Activated CD4-positive, alpha-beta memory T cell treated with anti-CD3 and anti-CD28 coated beads for 36 hours (primary cell): Measurements from ENCODE around the gene CLCN4. TPM values are rescaled to one million over a fixed set of nuclear protein-coding genes. Genes with fewer than 3 reads are reported as not detected.

Experiments
- CTCF ChIA-PET: fragments of 350-600 bp; sonication (Branson Sonifier 250); formaldehyde crosslinking; loops from one replicate; lab custom pipeline; 2021; ENCODE audit warnings: antibody characterized with exemption, inconsistent platforms; lab: Charles Lee
- POLR2A ChIA-PET: fragments of 350-600 bp; sonication (Branson Sonifier 250); formaldehyde crosslinking; loops from one replicate; lab custom pipeline; 2021; ENCODE audit warnings: antibody characterized with exemption; lab: Charles Lee
- DNase-seq: peaks from one replicate; pipeline ENCODE4 v3.0.0-alpha.2; 2020
- H3K27ac Mint-ChIP-seq: one replicate; pipeline ENCODE4 v1.8.0; 2021; ENCODE audit warnings: mixed read lengths
- H3K27me3 Mint-ChIP-seq: one replicate; pipeline ENCODE4 v1.8.0; 2021; ENCODE audit warnings: mixed read lengths
- H3K36me3 Mint-ChIP-seq: one replicate; pipeline ENCODE4 v1.8.0; 2021; ENCODE audit warnings: mixed read lengths
- H3K4me1 Mint-ChIP-seq: one replicate; pipeline ENCODE4 v1.8.0; 2021; ENCODE audit warnings: low read depth, mixed read lengths
- H3K4me3 Mint-ChIP-seq: one replicate; pipeline ENCODE4 v1.8.0; 2021; ENCODE audit warnings: mild to moderate bottlenecking, mixed read lengths
- H3K9me3 Mint-ChIP-seq: one replicate; pipeline ENCODE4 v1.8.0; 2021; ENCODE audit warnings: mixed read lengths
- intact Hi-C: fragments of 100-400 bp; cut with micrococcal nuclease; formaldehyde crosslinking; loops from one replicate; pipeline ENCODE4 v1.15.1; 2023
- total RNA-seq, 2 experiments: library from RNA; stranded (reverse); gene quantifications; one replicate each; pipeline ENCODE4 v1.2.3, GENCODE V29; 2021

CLCN4 gene
- total RNA-seq, 2 experiments from 2014 or later: not detected

DNA sequence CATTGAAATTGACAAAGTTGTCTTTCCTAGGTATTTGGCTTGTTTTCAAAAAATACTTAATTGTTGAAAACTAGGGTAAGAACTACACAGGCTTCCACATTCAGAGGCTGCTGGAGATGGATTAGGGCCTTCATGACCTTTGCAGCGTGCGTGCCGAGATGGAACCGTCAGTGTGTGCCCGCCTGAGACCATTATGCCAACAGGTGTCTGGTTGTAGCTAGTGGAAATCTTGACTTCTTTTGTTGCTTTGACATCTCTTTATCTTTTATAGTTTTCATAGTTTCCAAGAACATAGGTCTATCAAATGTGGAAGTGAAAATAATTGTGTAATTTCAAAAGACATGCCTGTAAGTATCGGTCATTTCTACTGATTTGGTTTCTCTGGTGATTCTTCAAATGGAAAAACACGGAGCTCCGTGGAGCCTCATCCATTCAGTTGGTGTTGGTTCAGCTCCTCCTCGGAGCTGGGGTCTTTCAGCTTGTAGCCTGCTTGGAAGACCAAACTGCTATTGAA, 38.9 kb upstream of the CLCN4 start:
- Mint-ChIP-seq H3K27ac (no peak overlapping the region), H3K4me3 (no peak overlapping the region), H3K36me3 (peaks cover 8% of the 10 kb centered on the region), H3K27me3 (no peaks in the 10 kb centered on the region), H3K4me1 (peaks cover 23% of the 10 kb centered on the region), H3K9me3 (no peaks in the 10 kb centered on the region)
- DNase-seq: no peak
- CTCF ChIA-PET: interaction anchor here (1.4 to 5.2 kb wide), 6 partner anchors 21 to 131 kb away, joined by 3 to 121 read pairs (median 17); no protein-coding TSS in a partner anchor
- intact Hi-C loops: loop anchor here (2.0 to 10.0 kb wide), 4 partner anchors 35 to 1373 kb away; partner anchors contain the start of gene TBL1X
- POLR2A ChIA-PET: interaction anchor here (1.5 kb wide), 1 partner anchor 121 kb away, joined by 4 read pairs; no protein-coding TSS in a partner anchor

- Mint-ChIP-seq H3K4me3 (no peak overlapping the region), H3K27me3 (no peaks in the 10 kb centered on the region), H3K27ac (no peak overlapping the region), H3K4me1 (peaks cover 19% of the 10 kb centered on the region), H3K36me3 (peaks cover 8% of the 10 kb centered on the region), H3K9me3 (no peaks in the 10 kb centered on the region)
- ChIA-PET POLR2A (no interaction called here), CTCF (interaction anchor here (1.1 to 5.2 kb wide), 14 partner anchors 21 to 242 kb away, joined by 3 to 121 read pairs (median 6); no protein-coding TSS in a partner anchor)
- intact Hi-C loops: loop anchor here (2.0 to 10.0 kb wide), 4 partner anchors 36 to 1374 kb away; partner anchors contain the start of gene TBL1X
- DNase-seq: no peak
These were observed 38.2 kb upstream of the CLCN4 start for GRCh38 chrX:10118530-10118929.

DNA sequence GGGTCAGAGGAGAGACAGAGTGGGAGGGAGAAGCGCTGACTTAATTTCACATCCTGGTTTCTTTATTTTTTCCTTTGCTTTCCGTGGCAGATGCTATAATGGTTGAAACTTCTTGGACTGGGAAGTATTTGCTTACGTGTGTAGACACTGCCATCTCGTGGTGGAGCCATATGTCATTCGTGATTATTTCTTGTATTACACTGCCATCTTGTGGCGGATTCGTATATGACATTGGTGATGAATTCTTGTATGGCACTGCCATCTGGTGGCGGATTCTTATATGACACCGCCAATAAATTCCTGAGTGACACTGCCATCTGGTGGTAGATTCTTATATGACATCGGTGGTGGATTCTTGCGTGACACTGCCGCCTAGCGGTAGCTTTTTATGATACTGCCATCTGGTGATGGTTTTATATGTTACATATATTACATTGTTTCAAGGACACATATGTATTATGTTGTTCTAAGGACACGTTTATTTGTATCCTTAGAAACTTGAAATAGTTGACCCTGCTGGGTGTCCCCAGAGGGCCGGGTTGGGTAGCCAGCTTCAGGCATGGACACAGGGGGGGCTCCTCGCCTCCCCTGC, 37.3 kb upstream of the CLCN4 start:
- peak; percentile 72 for DNase-seq
- CTCF ChIA-PET: interaction anchor here (0.6 to 5.2 kb wide), 39 partner anchors 13 to 1381 kb away, joined by 3 to 121 read pairs (median 4); no protein-coding TSS in a partner anchor
- intact Hi-C loops: loop anchor here (1.0 to 10.0 kb wide), 9 partner anchors 37 to 1375 kb away; partner anchors contain the start of gene TBL1X
- Mint-ChIP-seq H3K9me3 (no peaks in the 10 kb centered on the region), H3K27me3 (no peaks in the 10 kb centered on the region), H3K36me3 (peaks cover 8% of the 10 kb centered on the region), H3K27ac (peak overlapping the region; percentile 71), H3K4me1 (peaks cover 19% of the 10 kb centered on the region), H3K4me3 (no peak overlapping the region)
- POLR2A ChIA-PET: no interaction called here

DNA sequence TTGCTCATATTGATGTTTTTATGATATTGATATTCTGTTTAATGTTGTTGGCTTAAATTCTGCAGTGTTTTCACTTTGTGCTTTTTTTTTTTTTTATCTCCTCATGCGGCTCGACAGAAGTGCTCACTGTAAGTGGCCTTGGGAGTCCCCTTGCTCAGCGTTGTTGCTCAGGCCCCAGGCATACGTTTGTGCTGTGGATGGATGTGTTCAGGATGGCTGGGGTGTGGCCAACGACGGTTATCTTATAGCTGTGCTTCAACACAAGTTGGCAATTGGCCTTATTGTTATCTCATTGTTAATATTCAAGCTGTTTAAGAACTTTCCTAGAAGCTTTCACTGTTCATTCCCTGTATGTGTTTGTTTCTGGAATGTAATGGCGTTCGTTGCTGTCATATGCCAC, 36.4 kb upstream of the CLCN4 start:
- CTCF ChIA-PET: interaction anchor here (0.7 to 5.2 kb wide), 33 partner anchors 12 to 1382 kb away, joined by 3 to 121 read pairs (median 5); no protein-coding TSS in a partner anchor
- H3K27ac Mint-ChIP-seq: no peak overlapping the region
- intact Hi-C loops: no loop called here

GRCh38 chrX:10120828-10121227, 35.9 kb upstream of the CLCN4 start:
- no peak for DNase-seq
- Mint-ChIP-seq H3K4me3 (no peak overlapping the region), H3K36me3 (peaks cover 8% of the 10 kb centered on the region), H3K4me1 (peaks cover 19% of the 10 kb centered on the region), H3K27ac (no peak overlapping the region), H3K27me3 (no peaks in the 10 kb centered on the region), H3K9me3 (no peaks in the 10 kb centered on the region)
- ChIA-PET POLR2A (no interaction called here), CTCF (interaction anchor here (0.8 to 5.2 kb wide), 12 partner anchors 23 to 244 kb away, joined by 3 to 121 read pairs (median 8); no protein-coding TSS in a partner anchor)
- intact Hi-C loops: no loop called here

More for the DNA sequence above, 36.4 kb upstream of the CLCN4 start:
- no peak for DNase-seq
- Mint-ChIP-seq H3K4me1 (peaks cover 19% of the 10 kb centered on the region), H3K36me3 (peaks cover 8% of the 10 kb centered on the region), H3K9me3 (no peaks in the 10 kb centered on the region), H3K27me3 (no peaks in the 10 kb centered on the region), H3K4me3 (no peak overlapping the region)
- POLR2A ChIA-PET: no interaction called here

DNA sequence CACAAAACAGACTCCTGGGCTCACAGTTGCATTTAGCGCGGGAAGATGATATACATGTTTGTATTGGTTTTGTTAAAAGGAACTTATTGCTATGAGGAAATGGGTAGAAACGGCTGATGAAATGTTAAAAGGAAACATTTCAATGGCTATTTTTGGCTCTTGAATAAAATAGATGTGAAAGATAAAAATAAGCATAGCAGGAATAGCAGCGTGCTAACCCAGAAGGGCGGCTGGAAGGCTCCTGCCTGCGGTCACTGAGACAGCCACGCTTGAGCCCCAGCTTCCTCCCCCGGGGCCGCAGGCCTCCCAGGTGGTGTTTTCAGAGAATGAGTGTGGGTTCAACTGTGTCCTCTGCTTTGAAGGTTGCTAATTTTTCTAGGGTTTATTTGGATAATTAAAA, 35.0 kb upstream of the CLCN4 start:
- ChIA-PET CTCF (interaction anchor here (5.2 kb wide), 1 partner anchor 125 kb away, joined by 121 read pairs; no protein-coding TSS in a partner anchor), POLR2A (no interaction called here)
- Mint-ChIP-seq H3K36me3 (peaks cover 7% of the 10 kb centered on the region), H3K4me1 (peaks cover 15% of the 10 kb centered on the region), H3K27ac (no peak overlapping the region), H3K27me3 (no peaks in the 10 kb centered on the region), H3K9me3 (no peaks in the 10 kb centered on the region), H3K4me3 (no peak overlapping the region)
- intact Hi-C loops: no loop called here
- DNase-seq: no peak

GRCh38 chrX:10124506-10125247, 32.1 kb upstream of the CLCN4 start:
- H3K27me3 Mint-ChIP-seq: no peaks in the 10 kb centered on the region
- H3K4me1 Mint-ChIP-seq: no peaks in the 10 kb centered on the region
- H3K4me3 Mint-ChIP-seq: no peak overlapping the region
- CTCF ChIA-PET: no interaction called here
- no peak for DNase-seq
- H3K9me3 Mint-ChIP-seq: no peaks in the 10 kb centered on the region
- H3K36me3 Mint-ChIP-seq: peaks cover 2% of the 10 kb centered on the region
- intact Hi-C loops: no loop called here
- POLR2A ChIA-PET: no interaction called here
- no peak overlapping the region for H3K27ac Mint-ChIP-seq

- intact Hi-C loops: no loop called here
- ChIA-PET CTCF (no interaction called here), POLR2A (no interaction called here)
- Mint-ChIP-seq H3K4me1 (no peaks in the 10 kb centered on the region), H3K27ac (no peak overlapping the region), H3K9me3 (no peaks in the 10 kb centered on the region), H3K4me3 (no peak overlapping the region), H3K36me3 (peaks cover 1% of the 10 kb centered on the region), H3K27me3 (no peaks in the 10 kb centered on the region)
- no peak for DNase-seq
These were observed 31.5 kb upstream of the CLCN4 start for GRCh38 chrX:10125248-10125615.

DNA sequence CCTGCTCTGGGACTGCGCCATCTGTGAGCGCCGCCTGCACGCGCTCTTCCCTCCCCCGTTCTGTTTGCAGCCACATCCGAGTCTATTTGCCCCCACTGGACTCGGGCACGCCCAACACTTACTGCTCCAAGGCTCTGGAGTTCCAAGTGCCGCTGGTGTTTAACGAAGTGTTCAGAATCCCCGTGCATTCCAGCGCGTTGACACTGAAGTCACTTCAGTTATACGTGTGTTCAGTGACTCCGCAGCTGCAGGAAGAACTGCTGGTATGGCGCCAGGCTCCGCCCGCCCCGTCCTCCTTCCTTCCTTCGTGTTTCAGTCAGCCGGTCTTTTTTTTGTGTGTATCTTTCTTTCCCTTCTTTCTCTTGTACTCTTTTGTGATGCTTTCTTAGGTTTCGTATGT, 30.7 kb upstream of the CLCN4 start:
- no peak overlapping the region for H3K4me3 Mint-ChIP-seq
- H3K36me3 Mint-ChIP-seq: no peaks in the 10 kb centered on the region
- intact Hi-C loops: no loop called here
- no peak for DNase-seq
- H3K27me3 Mint-ChIP-seq: no peaks in the 10 kb centered on the region
- no peaks in the 10 kb centered on the region for H3K4me1 Mint-ChIP-seq
- ChIA-PET CTCF (no interaction called here), POLR2A (no interaction called here)
- H3K27ac Mint-ChIP-seq: no peak overlapping the region
- no peaks in the 10 kb centered on the region for H3K9me3 Mint-ChIP-seq

DNA sequence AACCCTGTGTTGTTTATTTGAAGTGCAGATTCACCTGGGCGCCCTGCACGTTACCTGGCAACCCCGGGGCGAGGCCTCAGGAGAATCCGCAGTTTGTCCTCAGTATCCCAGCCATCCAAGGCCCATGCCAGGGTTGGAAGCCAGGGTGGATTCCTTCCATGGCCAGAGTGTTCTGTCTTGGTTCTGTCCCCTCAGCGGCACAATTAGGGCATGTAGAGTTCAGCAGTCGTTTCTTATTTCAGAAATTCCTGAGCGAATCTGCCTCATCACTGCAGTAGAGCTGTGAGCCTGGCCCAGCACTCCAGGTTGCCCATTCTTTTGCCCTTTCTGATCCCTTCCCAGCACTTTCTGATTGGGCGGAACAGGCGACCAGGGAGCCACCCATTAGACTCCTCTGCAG, 29.9 kb upstream of the CLCN4 start:
- CTCF ChIA-PET: no interaction called here
- Mint-ChIP-seq H3K36me3 (no peaks in the 10 kb centered on the region), H3K27ac (no peak overlapping the region), H3K27me3 (no peaks in the 10 kb centered on the region), H3K9me3 (no peaks in the 10 kb centered on the region), H3K4me1 (no peaks in the 10 kb centered on the region), H3K4me3 (no peak overlapping the region)
- no peak for DNase-seq
- intact Hi-C loops: no loop called here
- POLR2A ChIA-PET: no interaction called here

DNA sequence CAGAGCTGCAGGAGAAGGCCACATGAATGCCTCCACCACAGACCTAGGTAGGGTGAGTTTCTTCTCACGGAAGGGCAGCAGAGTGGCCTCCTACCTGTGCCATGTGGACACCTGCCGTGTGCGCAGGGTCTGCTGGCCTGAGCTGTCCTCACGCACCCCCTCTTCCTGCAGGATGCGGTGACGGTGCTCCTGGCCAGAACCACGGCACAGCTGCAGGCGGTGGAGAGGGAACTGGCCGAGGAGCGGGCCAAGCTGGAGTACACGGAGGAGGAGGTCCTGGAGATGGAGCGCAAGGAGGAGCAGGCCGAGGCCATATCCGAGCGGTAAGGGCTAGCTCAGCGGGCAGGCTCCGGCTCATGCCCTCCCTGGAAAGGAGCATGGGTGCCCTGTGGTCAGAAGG, 28.4 kb upstream of the CLCN4 start:
- Mint-ChIP-seq H3K27me3 (no peaks in the 10 kb centered on the region), H3K36me3 (no peaks in the 10 kb centered on the region), H3K9me3 (no peaks in the 10 kb centered on the region), H3K4me1 (no peaks in the 10 kb centered on the region), H3K27ac (no peak overlapping the region), H3K4me3 (no peak overlapping the region)
- no peak for DNase-seq
- intact Hi-C loops: no loop called here
- ChIA-PET CTCF (no interaction called here), POLR2A (no interaction called here)

GRCh38 chrX:10129229-10129628, 27.5 kb upstream of the CLCN4 start:
- ChIA-PET POLR2A (no interaction called here), CTCF (no interaction called here)
- no peak overlapping the region for H3K27ac Mint-ChIP-seq
- no peaks in the 10 kb centered on the region for H3K36me3 Mint-ChIP-seq
- H3K4me1 Mint-ChIP-seq: no peaks in the 10 kb centered on the region
- H3K9me3 Mint-ChIP-seq: no peaks in the 10 kb centered on the region
- intact Hi-C loops: no loop called here
- no peaks in the 10 kb centered on the region for H3K27me3 Mint-ChIP-seq
- no peak for DNase-seq
- no peak overlapping the region for H3K4me3 Mint-ChIP-seq
